ENCODE data around the gene LRRC52.
A peak's percentile ranks its signal among the peaks of the same experiment; 100 is the strongest.
"Not testable (repeated sequence)": the region's sequence is repeated elsewhere in the genome, so short reads cannot be mapped to it uniquely, and the experiment has no call there.

LRRC52 gene

GRCh38 chr1:165581926-165582325 lies 38.1 kb downstream of the LRRC52 start:
- no peak for DNase-seq (ENCODE audit: low read depth in 3 of 3)

GRCh38 chr1:165586398-165586797 lies 42.6 kb downstream of the LRRC52 start:
- no peak for DNase-seq (ENCODE audit: low read depth in 3 of 3)

- not testable (repeated sequence) for DNase-seq (ENCODE audit: low read depth in 3 of 3)
These were observed 47.6 kb downstream of the LRRC52 start for GRCh38 chr1:165591391-165591790.

- DNase-seq (ENCODE audit: low read depth in 3 of 3), result peak; percentile 42 to 65 (median 48)
These were observed 49.4 kb downstream of the LRRC52 start for GRCh38 chr1:165592945-165593823.

- no peak for DNase-seq (ENCODE audit: low read depth in 3 of 3)
These were observed 51.6 kb downstream of the LRRC52 start for GRCh38 chr1:165595246-165595938.

GRCh38 chr1:165597883-165598675 lies 54.3 kb downstream of the LRRC52 start:
- peak; percentile 82 to 89 (median 87) for DNase-seq (ENCODE audit: low read depth in 3 of 3)

- no peak for DNase-seq (ENCODE audit: low read depth in 3 of 3)
These were observed 54.9 kb downstream of the LRRC52 start for GRCh38 chr1:165598676-165599059.

- DNase-seq (ENCODE audit: low read depth in 3 of 3), result no peak
These were observed 57.0 kb downstream of the LRRC52 start for GRCh38 chr1:165600793-165601192.

- DNase-seq (ENCODE audit: low read depth in 3 of 3), result no peak
These were observed 60.0 kb downstream of the LRRC52 start for GRCh38 chr1:165603810-165604209.

GRCh38 chr1:165605246-165605645 lies 61.4 kb downstream of the LRRC52 start:
- DNase-seq (ENCODE audit: low read depth in 3 of 3), result no peak

- DNase-seq (ENCODE audit: low read depth in 3 of 3), result not testable (repeated sequence)
These were observed 62.9 kb downstream of the LRRC52 start for GRCh38 chr1:165606676-165607075.

- no peak for DNase-seq (ENCODE audit: low read depth in 3 of 3)
These were observed 67.1 kb downstream of the LRRC52 start for GRCh38 chr1:165610866-165611265.

- no peak for DNase-seq (ENCODE audit: low read depth in 3 of 3)
These were observed 68.3 kb downstream of the LRRC52 start for GRCh38 chr1:165612062-165612461.

All from stimulated activated CD4-positive, alpha-beta T cell treated with anti-CD3 and anti-CD28 coated beads, TNF-alpha, amount 100 ng/mL, for 4 hours (primary cell).